Peyer's patch (tissue), 4 donors: ENCODE measurements around the gene DNAJC15. TPM values are rescaled to one million over a fixed set of nuclear protein-coding genes. Genes with fewer than 3 reads are reported as not detected.
A peak's percentile ranks its signal among the peaks of the same experiment; 100 is the strongest.

ENCODE experiments used
- DNase-seq, 3 donors: peaks; one replicate each; pipeline ENCODE4 v3.0.0-alpha.2; 2017 to 2019
- H3K27ac ChIP-seq, 4 donors: fragments of 200-600 bp; sonication (generic); one replicate each; pipeline ENCODE4 v1.5.1; 2016 to 2019
- H3K27me3 ChIP-seq, 2 donors: fragments of 200-600 bp; sonication (generic); one replicate each; pipeline ENCODE4 v1.5.1; 2019
- H3K36me3 ChIP-seq, 3 donors: fragments of 200-600 bp; sonication (generic); one replicate each; pipeline ENCODE4 v1.5.1; 2016 to 2019
- H3K4me1 ChIP-seq, 4 donors: fragments of 200-600 bp; sonication (generic); one replicate each; pipeline ENCODE4 v1.5.1; 2016 to 2019
- H3K4me3 ChIP-seq, 4 donors: fragments of 200-600 bp; sonication (generic); 1 replicate in 3 of 4; 2 replicates in 1 of 4; pipeline ENCODE4 v1.5.1; 2016 to 2019; ENCODE audit warnings: mild to moderate bottlenecking in 1 of 4
- H3K9me3 ChIP-seq, 4 donors: fragments of 200-600 bp; sonication (generic); one replicate each; pipeline ENCODE4 v1.5.1; 2016 to 2019; ENCODE audit warnings: mild to moderate bottlenecking in 1 of 4
- CTCF ChIP-seq, 6 experiments: fragments of 450-650 bp in 4 of 6; fragments of 200-600 bp in 2 of 6; sonication (generic) in 1 of 6; IDR thresholded peaks; one replicate each; pipeline ENCODE4 v1.5.1; 2017 to 2019; ENCODE audit warnings: antibody characterized with exemption in 6 of 6, mild to moderate bottlenecking in 3 of 6, moderate library complexity in 1 of 6
- POLR2A ChIP-seq, 2 donors: fragments of 450-650 bp; IDR thresholded peaks; one replicate each; pipeline ENCODE4 v1.5.1; 2017; ENCODE audit warnings: antibody characterized with exemption in 2 of 2, mild to moderate bottlenecking in 2 of 2, moderate library complexity in 2 of 2
- total RNA-seq, 4 donors: library from RNA; depleted of rRNA; stranded (reverse); fragments of >200 nt; gene quantifications; one replicate each; pipeline ENCODE4 v1.1.0, GENCODE V29; 2016

The DNAJC15 gene
- total RNA-seq, 4 donors from 2014 or later = 5.8 to 27.5 (median 11.9) TPM

DNA sequence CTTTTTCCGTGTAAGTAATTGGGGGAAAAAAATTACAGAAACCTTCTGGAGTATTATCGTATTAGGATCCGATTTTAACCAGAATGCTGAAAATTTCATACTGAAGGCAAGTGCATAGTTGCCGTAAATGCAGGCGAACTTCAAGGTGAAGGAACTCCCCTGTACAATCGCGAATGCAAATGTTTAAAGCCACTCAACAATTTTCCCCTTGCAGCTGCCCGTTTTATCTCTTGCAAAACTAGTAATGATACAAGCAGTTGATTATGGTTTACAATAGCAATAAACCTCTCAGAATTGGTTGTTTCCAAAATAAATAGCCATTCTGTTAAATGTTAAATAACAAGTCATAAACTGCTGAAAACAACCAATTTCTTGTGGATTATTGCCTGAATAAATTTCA lies 105.7 kb downstream of the DNAJC15 start:
- Histone ChIP-seq H3K4me1 (peaks cover 0 to 6% (median 0%) of the 10 kb centered on the region in 4 donors), H3K27me3 (no peaks in the 10 kb centered on the region), H3K27ac (no peak overlapping the region), H3K9me3 (no peaks in the 10 kb centered on the region), H3K36me3 (no peaks in the 10 kb centered on the region), H3K4me3 (no peak overlapping the region)
- DNase-seq = no peak
- no peak for TF ChIP-seq CTCF (IDR thresholded peaks at IDR 0.05)
- no peak for TF ChIP-seq POLR2A (IDR thresholded peaks at IDR 0.05)

GRCh38 chr13:43129511-43130110 lies 106.2 kb downstream of the DNAJC15 start:
- no peak for DNase-seq
- Histone ChIP-seq H3K36me3 (no peaks in the 10 kb centered on the region), H3K27me3 (no peaks in the 10 kb centered on the region), H3K9me3 (no peaks in the 10 kb centered on the region), H3K4me1 (peaks cover 0 to 6% (median 0%) of the 10 kb centered on the region in 4 donors), H3K27ac (no peak overlapping the region), H3K4me3 (no peak overlapping the region)
- TF ChIP-seq CTCF (IDR thresholded peaks at IDR 0.05) (no peak), POLR2A (IDR thresholded peaks at IDR 0.05) (no peak)

DNA sequence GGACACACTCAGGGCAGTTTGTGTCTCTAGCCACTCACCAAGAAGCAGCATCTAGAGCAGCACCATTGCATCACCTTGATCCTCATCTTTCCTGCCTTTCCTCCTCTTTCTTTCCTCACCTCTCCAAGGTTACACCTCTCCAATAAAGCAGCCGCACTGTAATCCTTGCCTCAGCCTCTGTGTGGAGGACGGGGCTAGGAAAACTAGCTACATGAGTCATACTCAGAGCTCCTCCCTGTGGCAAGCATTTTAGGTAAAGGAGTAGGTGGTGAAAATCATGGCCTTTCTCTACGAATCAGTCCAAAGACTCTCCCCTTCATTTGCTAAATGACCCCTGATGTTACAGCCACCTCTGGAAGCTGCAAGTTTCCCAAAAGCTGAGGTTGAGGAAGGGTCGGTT lies 108.9 kb downstream of the DNAJC15 start:
- H3K4me1 ChIP-seq = peaks cover 0 to 6% (median 0%) of the 10 kb centered on the region in 4 donors
- no peak for DNase-seq
- no peak overlapping the region for H3K27ac ChIP-seq
- no peak overlapping the region for H3K4me3 ChIP-seq
- peak in 4 of 6 experiments; percentile 12 to 61 (median 52) for TF ChIP-seq CTCF (IDR thresholded peaks at IDR 0.05)
- TF ChIP-seq POLR2A (IDR thresholded peaks at IDR 0.05) = no peak
- H3K27me3 ChIP-seq = no peaks in the 10 kb centered on the region
- H3K9me3 ChIP-seq = no peaks in the 10 kb centered on the region
- no peaks in the 10 kb centered on the region for H3K36me3 ChIP-seq

DNA sequence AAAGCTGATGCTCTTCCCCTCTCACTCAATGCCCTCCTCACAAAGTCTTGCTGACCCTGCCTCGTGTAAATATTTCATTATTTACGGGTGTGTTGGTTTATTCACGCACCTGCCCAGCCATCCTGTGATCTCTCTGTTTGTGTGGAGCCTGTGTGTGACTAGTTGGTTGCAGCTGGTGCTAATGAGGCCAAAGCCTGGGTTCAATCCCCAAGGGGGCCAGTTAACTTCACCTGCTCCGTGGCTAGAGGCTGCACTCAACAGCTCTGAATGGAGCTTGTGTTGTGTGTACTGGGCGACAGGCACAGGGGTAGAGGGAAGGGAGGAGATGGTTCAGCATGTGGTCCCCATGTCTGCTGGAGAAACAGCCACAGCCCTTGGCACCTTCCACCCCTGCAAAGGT lies 109.5 kb downstream of the DNAJC15 start:
- Histone ChIP-seq H3K36me3 (no peaks in the 10 kb centered on the region), H3K9me3 (no peaks in the 10 kb centered on the region), H3K27me3 (no peaks in the 10 kb centered on the region), H3K4me1 (peaks cover 0 to 6% (median 0%) of the 10 kb centered on the region in 4 donors), H3K27ac (no peak overlapping the region), H3K4me3 (no peak overlapping the region)
- DNase-seq = no peak
- TF ChIP-seq POLR2A (IDR thresholded peaks at IDR 0.05) = no peak
- TF ChIP-seq CTCF (IDR thresholded peaks at IDR 0.05) = no peak

GRCh38 chr13:43133792-43134191 lies 110.4 kb downstream of the DNAJC15 start:
- no peak for DNase-seq
- Histone ChIP-seq H3K27ac (no peak overlapping the region), H3K9me3 (no peaks in the 10 kb centered on the region), H3K4me3 (no peak overlapping the region), H3K36me3 (no peaks in the 10 kb centered on the region), H3K27me3 (no peaks in the 10 kb centered on the region), H3K4me1 (peaks cover 0 to 5% (median 0%) of the 10 kb centered on the region in 4 donors)
- TF ChIP-seq CTCF (IDR thresholded peaks at IDR 0.05) = no peak
- TF ChIP-seq POLR2A (IDR thresholded peaks at IDR 0.05) = no peak

- H3K4me1 ChIP-seq = no peaks in the 10 kb centered on the region
- no peak overlapping the region for H3K4me3 ChIP-seq
- no peaks in the 10 kb centered on the region for H3K9me3 ChIP-seq
- H3K27ac ChIP-seq = no peak overlapping the region
- H3K27me3 ChIP-seq = no peaks in the 10 kb centered on the region
- H3K36me3 ChIP-seq = no peaks in the 10 kb centered on the region
- DNase-seq = no peak
- TF ChIP-seq CTCF (IDR thresholded peaks at IDR 0.05) = no peak
These were observed 111.5 kb downstream of the DNAJC15 start for GRCh38 chr13:43134868-43135267.
